Aorta (tissue), 5 donors: ENCODE measurements around the gene SPATA24. TPM values are rescaled to one million over a fixed set of nuclear protein-coding genes. Genes with fewer than 3 reads are reported as not detected.
"Not testable (repeated sequence)": the region's sequence is repeated elsewhere in the genome, so short reads cannot be mapped to it uniquely, and the experiment has no call there.

Experiments used
- ATAC-seq: fragments of 200-7000 bp; cut with Tn5 transposase; one replicate; pipeline ENCODE4 v1.9.1; 2022; ENCODE audit warnings: moderate library complexity; ENCODE audit not compliant: low FRiP score
- DNase-seq, 2 donors: peaks; one replicate each; pipeline ENCODE4 v3.0.0-alpha.2; 2020
- H3K27ac ChIP-seq, 2 donors: one replicate each; pipeline ENCODE4 v1.5.1; 2013; ENCODE audit warnings: low read length in 2 of 2, mild to moderate bottlenecking in 2 of 2, moderate library complexity in 2 of 2, control low read depth in 1 of 2, inconsistent platforms in 1 of 2, low read depth in 1 of 2
- H3K27me3 ChIP-seq, 2 donors: one replicate each; pipeline ENCODE4 v1.6.1; 2013; ENCODE audit warnings: control low read depth in 1 of 2, low read length in 1 of 2, mild to moderate bottlenecking in 1 of 2, moderate library complexity in 1 of 2; ENCODE audit not compliant: insufficient read depth in 2 of 2, control insufficient read depth in 1 of 2
- H3K36me3 ChIP-seq, 2 donors: one replicate each; pipeline ENCODE4 v1.6.1; 2013; ENCODE audit warnings: control low read depth in 1 of 2, low read length in 1 of 2, mild to moderate bottlenecking in 1 of 2; ENCODE audit not compliant: insufficient read depth in 2 of 2, control insufficient read depth in 1 of 2
- H3K4me1 ChIP-seq, 2 donors: one replicate each; pipeline ENCODE4 v1.6.1; 2013; ENCODE audit warnings: low read length in 2 of 2, control low read depth in 1 of 2, mild to moderate bottlenecking in 1 of 2, moderate library complexity in 1 of 2; ENCODE audit not compliant: insufficient read depth in 2 of 2, control insufficient read depth in 1 of 2
- H3K4me3 ChIP-seq, 2 donors: one replicate each; pipeline ENCODE4 v1.5.1; 2013; ENCODE audit warnings: low read length in 2 of 2, control low read depth in 1 of 2, mild to moderate bottlenecking in 1 of 2
- H3K9me3 ChIP-seq: one replicate; pipeline ENCODE4 v1.6.1; 2013; ENCODE audit warnings: mild to moderate bottlenecking, low read length; ENCODE audit not compliant: control insufficient read depth
- WGBS, 2 donors: extraction: QIAGEN DNeasy Blood & Tissue Kit; methylation state at CpG; one replicate each; pipeline ENCODE4 v1.1.7; 2013; 5-methylcytosine and 5-hydroxymethylcytosine counted together
- intact Hi-C, 2 donors: fragments of 100-400 bp; cut with DNase I; formaldehyde crosslinking; loops; one replicate each; pipeline versions ENCODE4 v1.14.2 to v1.15.0; 2022
- polyA plus RNA-seq, 2 donors: library from polyadenylated mRNA; stranded (reverse); fragments of 200-250 nt; gene quantifications; one replicate each; pipeline ENCODE4 v1.2.3, GENCODE V29; 2013
- total RNA-seq, 2 donors: library from RNA; stranded (reverse); fragmentation: NEBNext Ultra II Directional; extraction: Animal tissue kit (Norgen Biotek cat#: 25700); gene quantifications; one replicate each; pipeline ENCODE4 v1.2.1, GENCODE V29; 2021
- donor health status: healthy with polysubstance abuse.
- donor health status: Bipolar disorder and iron deficiency.
- donor health status: DM: no; HTN: no; CAD: no.
- donor health status: DM: no; HTN: no; CAD: no.
- donor health status: DM: yes; HTN: yes; CAD: no.

The SPATA24 gene
- total and polyA plus RNA-seq, 4 donors: 2.2 to 7.7 (median 4.7) TPM

DNA sequence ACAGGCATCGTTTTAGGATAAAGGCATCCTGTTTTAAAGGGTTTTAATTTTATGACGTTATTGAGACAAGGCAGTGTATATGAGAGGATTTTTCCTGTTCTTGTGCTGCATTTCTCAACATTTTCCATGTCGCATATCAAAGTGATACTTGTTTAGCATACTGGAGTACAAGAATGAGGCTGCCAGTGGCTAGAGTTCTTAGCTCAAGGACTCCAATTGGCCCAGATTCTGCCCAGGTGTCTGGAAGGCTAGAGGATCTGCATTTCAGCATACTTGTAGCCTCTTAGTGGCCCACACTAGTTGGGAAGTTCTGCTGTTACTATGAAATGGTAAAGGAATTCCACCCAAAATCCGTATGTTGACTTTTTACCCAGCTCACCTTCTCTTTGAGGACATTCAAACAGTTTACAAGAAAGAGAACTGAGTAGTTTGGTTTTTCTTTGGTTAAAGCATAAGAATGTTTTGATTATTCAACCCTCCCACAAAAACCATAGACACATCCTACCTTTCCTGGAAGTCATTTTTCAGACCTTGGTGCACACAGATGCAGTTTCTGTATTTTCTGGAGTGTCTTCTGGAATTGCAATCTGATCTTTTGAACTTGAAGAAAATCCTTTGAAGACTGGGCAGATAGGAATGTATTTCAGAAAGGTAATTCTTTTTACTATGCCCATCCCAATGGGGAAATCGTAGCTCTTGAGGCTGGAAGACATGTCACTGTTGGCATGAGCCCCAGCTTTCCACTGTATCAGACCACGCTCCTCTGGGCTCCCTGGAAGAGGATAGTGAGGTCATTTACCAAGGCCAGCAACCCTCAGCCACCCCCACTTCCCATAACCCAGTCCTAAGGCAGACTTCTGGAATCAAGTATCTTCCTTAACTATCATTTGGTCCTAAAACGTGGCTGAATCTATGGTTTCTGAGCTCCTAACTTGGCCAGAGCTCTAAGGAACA, 32.1 kb downstream of the SPATA24 start:
- 67 to 73% methylated on average over 7 of the region's 7 CpGs for WGBS, 2 donors
- Histone ChIP-seq H3K4me1 (no peaks in the 10 kb centered on the region), H3K27me3 (no peaks in the 10 kb centered on the region), H3K9me3 (no peaks in the 10 kb centered on the region), H3K27ac (no peak overlapping the region), H3K36me3 (peaks cover 0 to 5% of the 10 kb centered on the region in 2 donors), H3K4me3 (no peak overlapping the region)
- intact Hi-C loops: no loop called here
- ATAC-seq (no peak), DNase-seq (no peak)

DNA sequence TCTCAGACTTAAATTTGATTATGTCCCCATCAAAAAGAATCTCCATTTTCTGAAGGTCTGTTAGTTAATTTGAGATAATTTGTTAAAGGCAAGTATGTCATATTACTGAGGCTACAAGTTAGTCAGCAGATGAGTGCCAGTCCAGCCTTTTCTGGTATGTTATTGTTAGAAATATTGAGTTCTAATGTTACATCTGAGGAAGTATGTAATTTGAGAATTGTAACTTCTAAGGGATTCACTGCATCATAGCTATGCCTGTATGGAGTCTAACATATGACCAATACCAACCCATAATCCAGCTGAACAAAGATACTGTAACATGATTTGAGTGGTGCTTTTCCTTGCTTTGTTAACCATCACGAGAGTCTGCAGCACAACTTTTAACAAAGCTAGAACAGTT, 34.7 kb downstream of the SPATA24 start:
- Histone ChIP-seq H3K36me3 (peaks cover 4 to 5% of the 10 kb centered on the region in 2 donors), H3K27me3 (no peaks in the 10 kb centered on the region), H3K27ac (no peak overlapping the region), H3K4me1 (no peaks in the 10 kb centered on the region), H3K9me3 (no peaks in the 10 kb centered on the region), H3K4me3 (no peak overlapping the region)
- no peak for DNase-seq
- intact Hi-C loops: no loop called here
- ATAC-seq: no peak
- WGBS, 2 donors: 80 to 84% methylated on average over 1 of the region's 1 CpG

GRCh38 chr5:139368613-139369012, 35.3 kb downstream of the SPATA24 start:
- no peaks in the 10 kb centered on the region for H3K9me3 ChIP-seq
- DNase-seq: no peak
- H3K4me1 ChIP-seq: no peaks in the 10 kb centered on the region
- H3K27me3 ChIP-seq: no peaks in the 10 kb centered on the region
- 61 to 62% methylated on average over 2 of the region's 2 CpGs for WGBS, 2 donors
- peaks cover 4 to 8% of the 10 kb centered on the region in 2 donors for H3K36me3 ChIP-seq
- H3K27ac ChIP-seq: no peak overlapping the region
- intact Hi-C loops: no loop called here
- no peak for ATAC-seq
- no peak overlapping the region for H3K4me3 ChIP-seq

DNA sequence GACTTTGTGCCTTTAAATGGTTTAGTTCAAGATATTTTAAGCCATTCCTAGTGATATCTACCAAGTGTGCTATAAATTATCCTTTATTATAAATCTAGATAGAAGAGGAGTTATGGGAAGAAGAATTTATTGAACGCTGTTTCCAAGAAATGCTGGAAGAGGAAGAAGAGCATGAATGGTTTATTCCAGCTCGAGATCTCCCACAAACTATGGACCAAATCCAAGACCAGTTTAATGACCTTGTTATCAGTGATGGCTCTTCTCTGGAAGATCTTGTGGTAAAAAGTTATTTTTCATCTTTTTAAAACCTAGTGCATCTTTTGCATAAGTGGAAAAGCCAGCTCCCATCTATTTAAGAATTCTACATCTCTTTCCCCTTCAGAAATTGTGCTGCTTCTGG, 39.4 kb downstream of the SPATA24 start:
- Histone ChIP-seq H3K27me3 (no peaks in the 10 kb centered on the region), H3K27ac (no peak overlapping the region), H3K9me3 (no peaks in the 10 kb centered on the region), H3K36me3 (peaks cover 4 to 5% of the 10 kb centered on the region in 2 donors), H3K4me3 (no peak overlapping the region), H3K4me1 (no peaks in the 10 kb centered on the region)
- intact Hi-C loops: no loop called here
- WGBS, 2 donors: 78 to 86% methylated on average over 2 of the region's 2 CpGs
- ATAC-seq (no peak), DNase-seq (no peak)

DNA sequence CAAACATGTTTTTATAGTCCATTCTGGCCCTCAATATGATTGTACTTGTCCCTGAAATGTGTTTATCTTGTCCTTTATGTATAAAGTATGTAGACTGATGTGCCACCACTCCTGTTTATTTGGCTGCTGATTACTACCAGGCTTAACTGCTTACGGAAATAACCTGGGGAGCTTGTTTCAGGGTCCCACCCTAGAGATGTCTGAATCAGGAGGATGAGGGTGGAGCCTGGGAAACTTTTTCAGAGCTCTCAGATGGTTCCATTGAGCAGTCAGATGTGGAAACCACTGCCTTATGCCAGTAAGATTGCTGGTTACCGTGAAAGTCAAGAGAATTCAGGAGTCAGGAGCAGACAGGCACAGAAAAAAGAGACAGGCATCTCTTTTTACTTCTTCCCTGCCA, 40.0 kb downstream of the SPATA24 start:
- Histone ChIP-seq H3K4me1 (no peaks in the 10 kb centered on the region), H3K4me3 (no peak overlapping the region), H3K9me3 (no peaks in the 10 kb centered on the region), H3K36me3 (peaks cover 4 to 5% of the 10 kb centered on the region in 2 donors), H3K27ac (no peak overlapping the region), H3K27me3 (no peaks in the 10 kb centered on the region)
- DNase-seq: no peak
- 92 to 94% methylated on average over 2 of the region's 2 CpGs for WGBS, 2 donors
- no peak for ATAC-seq
- intact Hi-C loops: no loop called here

DNA sequence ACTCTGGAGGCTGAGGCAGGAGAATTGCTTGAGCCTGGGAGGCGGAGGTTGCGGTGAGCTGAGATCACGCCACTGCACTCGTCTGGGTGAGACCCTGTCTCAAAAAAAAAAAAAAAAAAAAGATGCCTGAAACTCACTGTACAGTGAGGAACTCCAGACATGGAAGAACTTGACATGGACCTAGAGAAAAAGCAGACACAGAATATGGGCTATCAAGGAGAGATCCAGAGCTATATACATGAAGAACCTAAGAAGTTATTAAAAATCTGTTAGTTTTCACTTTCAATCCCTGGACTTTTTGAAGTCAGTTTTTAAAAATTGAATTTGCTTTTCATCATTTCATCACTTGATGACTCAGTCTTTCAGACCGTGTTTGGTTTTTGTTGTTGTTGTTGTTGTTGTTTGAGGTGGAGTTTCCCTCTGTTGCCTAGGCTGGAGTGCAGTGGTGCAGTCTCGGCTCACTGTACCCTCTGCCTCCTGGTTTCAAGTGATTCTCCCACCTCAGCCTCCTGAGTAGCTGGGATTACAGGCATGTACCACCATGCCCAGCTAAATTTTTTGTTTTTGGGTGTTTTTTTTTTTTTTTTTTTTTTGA, 42.0 kb downstream of the SPATA24 start:
- Histone ChIP-seq H3K4me1 (no peaks in the 10 kb centered on the region), H3K36me3 (peaks cover 4 to 5% of the 10 kb centered on the region in 2 donors), H3K4me3 (no peak overlapping the region), H3K27ac (no peak overlapping the region), H3K9me3 (no peaks in the 10 kb centered on the region), H3K27me3 (no peaks in the 10 kb centered on the region)
- ATAC-seq: no peak
- 74 to 78% methylated on average over 6 of the region's 6 CpGs for WGBS, 2 donors
- intact Hi-C loops: no loop called here
- no peak for DNase-seq

- intact Hi-C loops: no loop called here
- WGBS, 2 donors: 93 to 95% methylated on average over 4 of the region's 4 CpGs
- H3K4me3 ChIP-seq: no peak overlapping the region
- no peak overlapping the region for H3K27ac ChIP-seq
- H3K9me3 ChIP-seq: no peaks in the 10 kb centered on the region
- no peaks in the 10 kb centered on the region for H3K27me3 ChIP-seq
- ATAC-seq (no peak), DNase-seq (no peak)
- peaks cover 0 to 3% of the 10 kb centered on the region in 2 donors for H3K36me3 ChIP-seq
- no peaks in the 10 kb centered on the region for H3K4me1 ChIP-seq
Measured at GRCh38 chr5:139360384-139360783, 43.5 kb downstream of the SPATA24 start.

GRCh38 chr5:139358064-139358463, 45.8 kb downstream of the SPATA24 start:
- Histone ChIP-seq H3K36me3 (no peaks in the 10 kb centered on the region), H3K4me3 (no peak overlapping the region), H3K27ac (no peak overlapping the region), H3K27me3 (no peaks in the 10 kb centered on the region), H3K9me3 (no peaks in the 10 kb centered on the region), H3K4me1 (no peaks in the 10 kb centered on the region)
- no peak for DNase-seq
- no peak for ATAC-seq
- intact Hi-C loops: no loop called here

GRCh38 chr5:139355900-139356299, 48.0 kb downstream of the SPATA24 start:
- WGBS, 2 donors: 90 to 91% methylated on average over 8 of the region's 8 CpGs
- H3K36me3 ChIP-seq, ATAC-seq, H3K4me1 ChIP-seq, H3K27me3 ChIP-seq, H3K4me3 ChIP-seq, H3K9me3 ChIP-seq, DNase-seq, intact Hi-C loops, H3K27ac ChIP-seq: not testable (repeated sequence)
